H9 (cell line): ENCODE measurements around the gene NHP2. TPM values are rescaled to one million over a fixed set of nuclear protein-coding genes. Genes with fewer than 3 reads are reported as not detected.

Experiments used
- DNase-seq: peaks from one replicate; pipeline ENCODE4 v3.0.0-alpha.2; 2017
- H2AFZ ChIP-seq: one replicate; pipeline ENCODE4 v1.6.1; 2013; ENCODE audit warnings: mild to moderate bottlenecking, low read length, control low read depth, moderate library complexity
- H2AK5ac ChIP-seq: 2 replicates; pipeline ENCODE4 v1.6.1; 2013; ENCODE audit warnings: low read length, control low read depth, mixed read lengths; ENCODE audit not compliant: insufficient read length
- H2BK120ac ChIP-seq: one replicate; pipeline ENCODE4 v1.6.1; 2013; ENCODE audit warnings: low read depth, mild to moderate bottlenecking, low read length, control low read depth, inconsistent platforms; ENCODE audit not compliant: poor library complexity, severe bottlenecking
- H2BK12ac ChIP-seq: 2 replicates; pipeline ENCODE4 v1.6.1; 2013; ENCODE audit warnings: low read length, control low read depth, mixed read lengths, low read depth; ENCODE audit not compliant: insufficient read length
- H2BK15ac ChIP-seq: 2 replicates; pipeline ENCODE4 v1.6.1; 2013; ENCODE audit warnings: low read depth, low read length, control low read depth
- H2BK20ac ChIP-seq: one replicate; pipeline ENCODE4 v1.6.1; 2013; ENCODE audit warnings: low read depth, mild to moderate bottlenecking, low read length, control low read depth, inconsistent platforms; ENCODE audit not compliant: poor library complexity, severe bottlenecking
- H2BK5ac ChIP-seq: 2 replicates; pipeline ENCODE4 v1.6.1; 2013; ENCODE audit warnings: low read length, control low read depth, mixed read lengths; ENCODE audit not compliant: insufficient read length
- H3K14ac ChIP-seq: 2 replicates; pipeline ENCODE4 v1.6.1; 2013; ENCODE audit warnings: low read length, control low read depth; ENCODE audit not compliant: insufficient read depth
- H3K18ac ChIP-seq: 2 replicates; pipeline ENCODE4 v1.6.1; 2013; ENCODE audit warnings: low read depth, mild to moderate bottlenecking, mixed read lengths, low read length, control low read depth; ENCODE audit not compliant: insufficient read length
- H3K23ac ChIP-seq: 2 replicates; pipeline ENCODE4 v1.6.1; 2013; ENCODE audit warnings: low read length, control low read depth, mixed read lengths, low read depth; ENCODE audit not compliant: insufficient read length
- H3K23me2 ChIP-seq: 2 replicates; pipeline ENCODE4 v1.6.1; 2013; ENCODE audit warnings: low read depth, mild to moderate bottlenecking, mixed read lengths, low read length, control low read depth; ENCODE audit not compliant: insufficient read length, poor library complexity, severe bottlenecking
- H3K27ac ChIP-seq: 2 replicates; pipeline ENCODE4 v1.5.1; 2013; ENCODE audit warnings: low read length, control low read depth, mixed read lengths, low read depth; ENCODE audit not compliant: insufficient read length
- H3K27me3 ChIP-seq: 2 replicates; pipeline ENCODE4 v1.6.1; 2013; ENCODE audit warnings: low read length, control low read depth, inconsistent platforms; ENCODE audit not compliant: insufficient read depth
- H3K4ac ChIP-seq: 2 replicates; pipeline ENCODE4 v1.6.1; 2013; ENCODE audit warnings: low read depth, mild to moderate bottlenecking, control low read depth, inconsistent platforms, low read length, moderate library complexity
- H3K4me1 ChIP-seq: 2 replicates; pipeline ENCODE4 v1.6.1; 2013; ENCODE audit warnings: low read length, control low read depth, inconsistent platforms; ENCODE audit not compliant: insufficient read depth
- H3K4me2 ChIP-seq: 2 replicates; pipeline ENCODE4 v1.6.1; 2013; ENCODE audit warnings: low read length, control low read depth, mixed read lengths; ENCODE audit not compliant: insufficient read length, insufficient read depth
- H3K56ac ChIP-seq: 2 replicates; pipeline ENCODE4 v1.6.1; 2013; ENCODE audit warnings: low read depth, mild to moderate bottlenecking, mixed read lengths, low read length, control low read depth; ENCODE audit not compliant: insufficient read length
- H3K79me1 ChIP-seq: 2 replicates; pipeline ENCODE4 v1.6.1; 2013; ENCODE audit warnings: low read depth, mild to moderate bottlenecking, moderate library complexity, low read length, control low read depth, inconsistent platforms; ENCODE audit not compliant: insufficient read depth, poor library complexity, severe bottlenecking
- H3K79me2 ChIP-seq: 2 replicates; pipeline ENCODE4 v1.6.1; 2013; ENCODE audit warnings: low read length, control low read depth, inconsistent platforms; ENCODE audit not compliant: insufficient read depth
- H3K9ac ChIP-seq: 2 replicates; pipeline ENCODE4 v1.6.1; 2013; ENCODE audit warnings: low read length, control low read depth, mixed read lengths; ENCODE audit not compliant: insufficient read length; ENCODE audit errors: extremely low read depth
- H3K9me3 ChIP-seq: one replicate; pipeline ENCODE4 v1.6.1; 2013; ENCODE audit warnings: low read depth, low read length, inconsistent platforms; ENCODE audit not compliant: control insufficient read depth
- H3T11ph ChIP-seq: one replicate; pipeline ENCODE4 v1.6.1; 2013; ENCODE audit warnings: mild to moderate bottlenecking, low read length, control low read depth, inconsistent platforms
- H4K20me1 ChIP-seq: one replicate; pipeline ENCODE4 v1.6.1; 2013; ENCODE audit not compliant: control insufficient read depth, insufficient read length, insufficient read depth
- H4K5ac ChIP-seq: 2 replicates; pipeline ENCODE4 v1.6.1; 2013; ENCODE audit warnings: low read depth, mild to moderate bottlenecking, mixed read lengths, low read length, control low read depth; ENCODE audit not compliant: insufficient read length
- H4K8ac ChIP-seq: replicated peaks from 2 replicates; pipeline ENCODE4 v1.6.1; 2013; ENCODE audit warnings: low read length, control low read depth, mixed read lengths, low read depth; ENCODE audit not compliant: insufficient read length
- H4K91ac ChIP-seq: 2 replicates; pipeline ENCODE4 v1.6.1; 2013; ENCODE audit warnings: low read depth, mild to moderate bottlenecking, moderate library complexity, mixed read lengths, low read length, control low read depth; ENCODE audit not compliant: insufficient read length
- H3K27ac Mint-ChIP-seq, 3 experiments: 2 replicates in 2 of 3; 3 replicates in 1 of 3; pipeline ENCODE4 v1.8.0; 2020 to 2021; ENCODE audit warnings: mixed read lengths in 3 of 3, mild to moderate bottlenecking in 1 of 3, moderate library complexity in 1 of 3
- H3K27me3 Mint-ChIP-seq: 2 replicates; pipeline ENCODE4 v1.8.0; 2021; ENCODE audit warnings: low read depth, mild to moderate bottlenecking, moderate library complexity, mixed read lengths
- H3K36me3 Mint-ChIP-seq, 3 experiments: 2 replicates in 2 of 3; 3 replicates in 1 of 3; pipeline ENCODE4 v1.8.0; 2020 to 2021; ENCODE audit warnings: low read depth in 3 of 3, mixed read lengths in 3 of 3; ENCODE audit not compliant: insufficient read depth in 1 of 3
- H3K4me1 Mint-ChIP-seq, 2 experiments: 2 replicates each; pipeline ENCODE4 v1.8.0; 2020; ENCODE audit warnings: mixed read lengths in 2 of 2
- H3K4me3 Mint-ChIP-seq, 2 experiments: 2 replicates in 1 of 2; 3 replicates in 1 of 2; pipeline ENCODE4 v1.8.0; 2020 to 2021; ENCODE audit warnings: mild to moderate bottlenecking in 2 of 2, mixed read lengths in 2 of 2, moderate library complexity in 1 of 2
- H3K9me3 Mint-ChIP-seq, 2 experiments: 2 replicates in 1 of 2; 3 replicates in 1 of 2; pipeline ENCODE4 v1.8.0; 2020; ENCODE audit warnings: mild to moderate bottlenecking in 2 of 2, mixed read lengths in 2 of 2, moderate library complexity in 1 of 2
- WGBS: extraction: QIAGEN DNeasy Blood & Tissue Kit; methylation state at CpG from one replicate; pipeline ENCODE4 v1.1.7; 2013; ENCODE audit warnings: missing lambda C conversion rate, low lambda C conversion rate, mixed read lengths; ENCODE audit not compliant: insufficient read length; ENCODE audit errors: extremely low coverage; 5-methylcytosine and 5-hydroxymethylcytosine counted together
- total RNA-seq: library from RNA; stranded (reverse); gene quantifications from 2 replicates; pipeline ENCODE4 v1.2.1, GENCODE V29; 2021
- TF ChIP-seq, protein P1 (sequence below): fragments of 200-600 bp; sonication (generic); conservative IDR thresholded peaks from 3 replicates; pipeline ENCODE4 v1.8.0; 2021; ENCODE audit warnings: antibody characterized with exemption, mild to moderate bottlenecking

The NHP2 gene
- total RNA-seq, 1 experiment from 2014 or later: 232 TPM

DNA sequence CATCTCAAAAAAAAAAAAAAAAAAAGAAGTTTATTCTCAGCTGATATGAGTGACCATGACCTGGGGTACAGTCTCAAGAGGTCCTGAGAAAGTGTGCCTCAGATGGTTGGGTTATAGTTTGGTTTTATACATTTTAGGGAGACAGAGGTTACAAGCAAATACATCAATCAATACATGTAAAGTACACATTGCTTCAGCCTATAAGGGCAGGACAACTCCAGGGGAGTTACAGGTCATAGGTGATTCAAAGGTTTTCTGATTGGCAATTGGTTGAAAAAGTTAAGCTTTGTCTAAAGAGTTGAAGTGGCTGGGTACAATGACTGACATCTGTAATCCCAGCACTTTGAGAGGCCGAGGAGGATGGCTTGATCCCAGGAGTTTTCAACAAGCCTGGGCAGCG is 35.7 kb upstream of the NHP2 start:
- no peak overlapping the region for H2BK120ac ChIP-seq
- TF ChIP-seq, protein P1, sequence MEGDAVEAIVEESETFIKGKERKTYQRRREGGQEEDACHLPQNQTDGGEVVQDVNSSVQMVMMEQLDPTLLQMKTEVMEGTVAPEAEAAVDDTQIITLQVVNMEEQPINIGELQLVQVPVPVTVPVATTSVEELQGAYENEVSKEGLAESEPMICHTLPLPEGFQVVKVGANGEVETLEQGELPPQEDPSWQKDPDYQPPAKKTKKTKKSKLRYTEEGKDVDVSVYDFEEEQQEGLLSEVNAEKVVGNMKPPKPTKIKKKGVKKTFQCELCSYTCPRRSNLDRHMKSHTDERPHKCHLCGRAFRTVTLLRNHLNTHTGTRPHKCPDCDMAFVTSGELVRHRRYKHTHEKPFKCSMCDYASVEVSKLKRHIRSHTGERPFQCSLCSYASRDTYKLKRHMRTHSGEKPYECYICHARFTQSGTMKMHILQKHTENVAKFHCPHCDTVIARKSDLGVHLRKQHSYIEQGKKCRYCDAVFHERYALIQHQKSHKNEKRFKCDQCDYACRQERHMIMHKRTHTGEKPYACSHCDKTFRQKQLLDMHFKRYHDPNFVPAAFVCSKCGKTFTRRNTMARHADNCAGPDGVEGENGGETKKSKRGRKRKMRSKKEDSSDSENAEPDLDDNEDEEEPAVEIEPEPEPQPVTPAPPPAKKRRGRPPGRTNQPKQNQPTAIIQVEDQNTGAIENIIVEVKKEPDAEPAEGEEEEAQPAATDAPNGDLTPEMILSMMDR: no peak
- peaks cover 6% of the 10 kb centered on the region for H3K27me3 Mint-ChIP-seq
- H2BK12ac ChIP-seq: no peak overlapping the region
- DNase-seq: no peak
- no CpG with 5 or more reads among the region's 2 CpGs for WGBS
- no peak overlapping the region for H2AK5ac ChIP-seq
- H2BK5ac ChIP-seq: no peak overlapping the region
- H2BK20ac ChIP-seq: no peak overlapping the region
- H3K79me2 ChIP-seq: no peaks in the 10 kb centered on the region
- H3K9me3 ChIP-seq: no peaks in the 10 kb centered on the region
- H3K56ac ChIP-seq: no peak overlapping the region
- no peak overlapping the region for H3K23ac ChIP-seq
- H4K20me1 ChIP-seq: no peaks in the 10 kb centered on the region
- H3K27me3 ChIP-seq: no peaks in the 10 kb centered on the region
- peaks cover 21 to 24% of the 10 kb centered on the region in 2 experiments for H3K9me3 Mint-ChIP-seq
- no peaks in the 10 kb centered on the region for H3K4me1 ChIP-seq
- H4K5ac ChIP-seq: no peak overlapping the region
- H3K27ac Mint-ChIP-seq: no peak overlapping the region
- no peak overlapping the region for H3K18ac ChIP-seq
- no peak overlapping the region for H4K91ac ChIP-seq
- no peaks in the 10 kb centered on the region for H3K23me2 ChIP-seq
- no peak overlapping the region for H4K8ac ChIP-seq
- H3K36me3 Mint-ChIP-seq: peaks cover 6 to 20% (median 7%) of the 10 kb centered on the region in 3 experiments
- H3K4me2 ChIP-seq: no peak overlapping the region
- no peak overlapping the region for H3K27ac ChIP-seq
- H2AFZ ChIP-seq: no peak overlapping the region
- H2BK15ac ChIP-seq: no peak overlapping the region
- no peak overlapping the region for H3K4ac ChIP-seq
- no peak overlapping the region for H3T11ph ChIP-seq
- H3K9ac ChIP-seq: no peak overlapping the region
- H3K14ac ChIP-seq: no peak overlapping the region
- no peaks in the 10 kb centered on the region for H3K79me1 ChIP-seq
- peaks cover 7 to 9% of the 10 kb centered on the region in 2 experiments for H3K4me1 Mint-ChIP-seq
- H3K4me3 Mint-ChIP-seq: no peak overlapping the region
